ENCODE data around the gene TBCEL.

Gene TBCEL

GRCh38 chr11:121035780-121036179, 11.9 kb downstream of the TBCEL start:
- in situ Hi-C loops (cut with HindIII; ENCODE audit: low sequenced_read_pairs), result no loop called here
- no peak for DNase-seq (ENCODE audit: low read depth)

GRCh38 chr11:121037016-121037415, 13.1 kb downstream of the TBCEL start:
- in situ Hi-C loops (cut with HindIII; ENCODE audit: low sequenced_read_pairs), result no loop called here
- H3K4me3 ChIP-seq (ENCODE audit: low read depth, low read length), result no peak overlapping the region
- no peak for TF ChIP-seq CTCF (IDR thresholded peaks at IDR 0.05; ENCODE audit: low read depth, low read length, missing control alignments)
- DNase-seq (ENCODE audit: low read depth), result no peak

More at GRCh38 chr11:121035780-121036179, 11.9 kb downstream of the TBCEL start:
- H3K4me3 ChIP-seq (ENCODE audit: low read depth, low read length), result no peak overlapping the region
- TF ChIP-seq CTCF (IDR thresholded peaks at IDR 0.05; ENCODE audit: low read depth, low read length, missing control alignments), result no peak

GRCh38 chr11:121038648-121039409, 14.9 kb downstream of the TBCEL start:
- no peak for TF ChIP-seq CTCF (IDR thresholded peaks at IDR 0.05; ENCODE audit: low read depth, low read length, missing control alignments)
- no peak for DNase-seq (ENCODE audit: low read depth)
- in situ Hi-C loops (cut with HindIII; ENCODE audit: low sequenced_read_pairs), result no loop called here
- no peak overlapping the region for H3K4me3 ChIP-seq (ENCODE audit: low read depth, low read length)

- no peak overlapping the region for H3K4me3 ChIP-seq (ENCODE audit: low read depth, low read length)
- TF ChIP-seq CTCF (IDR thresholded peaks at IDR 0.05; ENCODE audit: low read depth, low read length, missing control alignments), result no peak
- in situ Hi-C loops (cut with HindIII; ENCODE audit: low sequenced_read_pairs), result loop anchor here (5.0 kb wide), 2 partner anchors 33 to 52 kb away; no protein-coding TSS in a partner anchor
- DNase-seq (ENCODE audit: low read depth), result no peak
Measured at GRCh38 chr11:121039971-121040613, 16.2 kb downstream of the TBCEL start.

GRCh38 chr11:121040614-121041002, 16.7 kb downstream of the TBCEL start:
- no peak overlapping the region for H3K4me3 ChIP-seq (ENCODE audit: low read depth, low read length)
- DNase-seq (ENCODE audit: low read depth), result no peak
- TF ChIP-seq CTCF (IDR thresholded peaks at IDR 0.05; ENCODE audit: low read depth, low read length, missing control alignments), result no peak
- in situ Hi-C loops (cut with HindIII; ENCODE audit: low sequenced_read_pairs), result loop anchor here (5.0 kb wide), 2 partner anchors 33 to 52 kb away; no protein-coding TSS in a partner anchor

- in situ Hi-C loops (cut with HindIII; ENCODE audit: low sequenced_read_pairs), result loop anchor here (5.0 kb wide), 2 partner anchors 34 to 51 kb away; no protein-coding TSS in a partner anchor
- no peak overlapping the region for H3K4me3 ChIP-seq (ENCODE audit: low read depth, low read length)
- no peak for TF ChIP-seq CTCF (IDR thresholded peaks at IDR 0.05; ENCODE audit: low read depth, low read length, missing control alignments)
- no peak for DNase-seq (ENCODE audit: low read depth)
Measured at GRCh38 chr11:121041072-121041471, 17.2 kb downstream of the TBCEL start.
